Measurements from ENCODE around the gene UNC13A. TPM values are rescaled to one million over a fixed set of nuclear protein-coding genes. Genes with fewer than 3 reads are reported as not detected.

Gene UNC13A
- total and polyA plus RNA-seq, 2 donors (not counting 3 experiments of a cell fraction or from before 2014, with no cell fraction given), result 0.04 to 0.09 TPM

DNA sequence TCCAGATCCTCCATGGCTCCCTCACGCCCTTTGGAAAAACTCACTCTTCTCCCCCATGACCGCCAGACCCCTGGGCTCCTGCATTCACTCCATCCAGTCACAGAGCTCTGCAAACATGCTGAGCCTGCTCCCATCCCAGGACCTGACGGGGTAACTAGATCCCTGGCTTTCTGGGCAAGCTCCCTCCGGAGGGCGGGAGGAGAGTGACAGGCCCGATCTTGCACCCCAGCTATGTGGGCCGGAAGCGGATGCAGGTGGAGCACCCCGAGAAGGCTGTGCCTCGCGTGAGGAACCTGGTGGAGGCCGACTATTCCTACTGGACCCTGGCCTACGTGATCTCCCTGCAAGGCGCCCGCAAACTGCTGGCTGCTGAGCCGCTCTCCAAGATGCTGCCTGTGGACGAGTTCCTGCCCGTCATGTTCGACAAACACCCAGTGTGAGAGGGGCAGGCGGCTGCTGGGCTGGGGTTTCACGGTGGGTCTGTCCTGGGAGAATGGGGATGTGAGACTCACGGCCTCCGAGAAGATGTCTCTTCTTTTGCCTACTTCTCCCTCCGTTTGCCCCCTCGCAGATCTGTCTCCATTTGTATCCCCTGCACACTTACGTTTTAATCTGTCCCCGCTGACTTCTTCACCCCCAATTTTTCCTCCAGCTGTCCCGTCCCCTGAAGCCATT, 107.5 kb downstream of the UNC13A start:
- dilution Hi-C loops (cut with MboI; ENCODE audit: extremely low pct_ligation_motif_present, low sequenced_read_pairs) (no loop called here), intact Hi-C loops (cut with micrococcal nuclease) (no loop called here)
- no peak overlapping the region for H3K27ac ChIP-seq (ENCODE audit: insufficient read depth, low read depth, low read length)
- TF ChIP-seq POLR2A (IDR thresholded peaks at IDR 0.05; ENCODE audit: low read depth, low read length) (no peak), JUN (IDR thresholded peaks at IDR 0.05; ENCODE audit: borderline replicate concordance, insufficient read depth, insufficient read length, low read depth) (no peak), CTCF (IDR thresholded peaks at IDR 0.05; ENCODE audit: extremely low read depth in 1 of 2, insufficient read depth in 1 of 2, low read depth in 1 of 2, low read length in 2 of 2) (no peak), FOS (IDR thresholded peaks at IDR 0.05; ENCODE audit: borderline replicate concordance, insufficient read depth, low read length) (no peak), POLR2AphosphoS5 (IDR thresholded peaks at IDR 0.05; ENCODE audit: insufficient read depth, low read depth, low read length) (no peak), MAX (IDR thresholded peaks at IDR 0.05; ENCODE audit: insufficient read depth, insufficient read length) (no peak), MYC (IDR thresholded peaks at IDR 0.05; ENCODE audit: low read depth, low read length) (no peak)
- DNase-seq (ENCODE audit: low read depth, low spot score) (no peak), FAIRE-seq (no peak)
- H3K9ac ChIP-seq (replicated peaks; ENCODE audit: extremely low read depth, insufficient read depth, low read length), result no peak overlapping the region
- no peaks in the 10 kb centered on the region for H3K27me3 ChIP-seq (ENCODE audit: control insufficient read depth in 2 of 2, insufficient read depth in 2 of 2, low read length in 2 of 2)
- no peak overlapping the region for H3K4me2 ChIP-seq (ENCODE audit: insufficient read depth, low read length)
- H3K79me2 ChIP-seq (ENCODE audit: control insufficient read depth, insufficient read depth, low read length), result no peaks in the 10 kb centered on the region
- H2AFZ ChIP-seq (ENCODE audit: low read depth, low read length), result no peak overlapping the region
- ChIA-PET CTCF (interaction anchor here (0.5 to 1.8 kb wide), 5 partner anchors 8 to 186 kb away, joined by 3 to 10 read pairs (median 4); no protein-coding TSS in a partner anchor), POLR2A (interaction anchor here (0.5 kb wide), 1 partner anchor 12 kb away, joined by 4 read pairs; no protein-coding TSS in a partner anchor)
- H3K9me3 ChIP-seq (replicated peaks; ENCODE audit: control insufficient read depth, insufficient read depth, low read length), result no peaks in the 10 kb centered on the region
- H3K4me3 ChIP-seq (replicated peaks in 1 of 3; ENCODE audit: insufficient read depth in 1 of 3, low read depth in 1 of 3, low read length in 3 of 3), result no peak overlapping the region
- H3K4me1 ChIP-seq (ENCODE audit: control insufficient read depth, extremely low read depth, insufficient read depth, low read length), result no peaks in the 10 kb centered on the region
- H3K36me3 ChIP-seq (ENCODE audit: control insufficient read depth in 2 of 2, extremely low read depth in 1 of 2, insufficient read depth in 2 of 2, low read length in 2 of 2), result peaks cover 22 to 57% of the 10 kb centered on the region in 2 experiments
- H4K20me1 ChIP-seq (replicated peaks; ENCODE audit: control insufficient read depth, extremely low read depth, insufficient read depth, low read length), result no peaks in the 10 kb centered on the region
- no peaks in the 10 kb centered on the region for H3K9me1 ChIP-seq (replicated peaks; ENCODE audit: control insufficient read depth, extremely low read depth, insufficient read depth, low read length)
- BruUV-seq (replicated peaks), result no TSS peak

Measured in endothelial cell of umbilical vein (primary cell).